ENCODE measurements around the gene IST1. TPM values are rescaled to one million over a fixed set of nuclear protein-coding genes. Genes with fewer than 3 reads are reported as not detected.

The IST1 gene
- total RNA-seq, 1 donor from 2014 or later: 189 TPM

- ATAC-seq (no peak), DNase-seq (ENCODE audit: low spot score) (no peak)
- intact Hi-C loops (cut with DNase I): no loop called here
Measured at GRCh38 chr16:71945616-71946015, 50.3 kb downstream of the IST1 start.

GRCh38 chr16:71952825-71953224, 57.5 kb downstream of the IST1 start:
- DNase-seq (ENCODE audit: low spot score): no peak
- no peak for ATAC-seq
- intact Hi-C loops (cut with DNase I): no loop called here

GRCh38 chr16:71954180-71954579, 58.8 kb downstream of the IST1 start:
- no peak for ATAC-seq
- intact Hi-C loops (cut with DNase I): no loop called here
- DNase-seq (ENCODE audit: low spot score): no peak

GRCh38 chr16:71954699-71955195, 59.4 kb downstream of the IST1 start:
- ATAC-seq (no peak), DNase-seq (ENCODE audit: low spot score) (no peak)
- intact Hi-C loops (cut with DNase I): no loop called here

GRCh38 chr16:71956486-71956885, 61.2 kb downstream of the IST1 start:
- ATAC-seq (no peak), DNase-seq (ENCODE audit: low spot score) (no peak)
- intact Hi-C loops (cut with DNase I): no loop called here

GRCh38 chr16:71961066-71962039, 66.0 kb downstream of the IST1 start:
- ATAC-seq: peak; percentile 98
- DNase-seq (ENCODE audit: low spot score): peak; percentile 89
- intact Hi-C loops (cut with DNase I): no loop called here

- ATAC-seq (no peak), DNase-seq (ENCODE audit: low spot score) (no peak)
- intact Hi-C loops (cut with DNase I): no loop called here
Measured at GRCh38 chr16:71963125-71963875, 68.0 kb downstream of the IST1 start.

GRCh38 chr16:71965223-71965622, 69.9 kb downstream of the IST1 start:
- DNase-seq (ENCODE audit: low spot score): no peak
- ATAC-seq: no peak
- intact Hi-C loops (cut with DNase I): no loop called here

GRCh38 chr16:71966932-71967331, 71.6 kb downstream of the IST1 start:
- intact Hi-C loops (cut with DNase I): no loop called here
- ATAC-seq (no peak), DNase-seq (ENCODE audit: low spot score) (no peak)

- intact Hi-C loops (cut with DNase I): no loop called here
- no peak for DNase-seq (ENCODE audit: low spot score)
- no peak for ATAC-seq
Measured at GRCh38 chr16:71969353-71969752, 74.0 kb downstream of the IST1 start.

- ATAC-seq: no peak
- no peak for DNase-seq (ENCODE audit: low spot score)
- intact Hi-C loops (cut with DNase I): no loop called here
Measured at GRCh38 chr16:71971571-71971970, 76.2 kb downstream of the IST1 start.

- intact Hi-C loops (cut with DNase I): no loop called here
- no peak for DNase-seq (ENCODE audit: low spot score)
- no peak for ATAC-seq
Measured at GRCh38 chr16:71972356-71972755, 77.0 kb downstream of the IST1 start.

- DNase-seq (ENCODE audit: low spot score) (no peak), ATAC-seq (no peak)
- intact Hi-C loops (cut with DNase I): no loop called here
Measured at GRCh38 chr16:71973001-71973400, 77.7 kb downstream of the IST1 start.

GRCh38 chr16:71974068-71974818, 78.9 kb downstream of the IST1 start:
- DNase-seq (ENCODE audit: low spot score): no peak
- intact Hi-C loops (cut with DNase I): no loop called here
- no peak for ATAC-seq

Other genes with a start within 250 kb of the IST1 start
- gene PHLPP2, start 170.8 kb upstream of the IST1 start, total RNA-seq: 22.5 TPM
- 92.1 TPM for gene AP1G1, start 86.7 kb upstream of the IST1 start, total RNA-seq
- 34.4 TPM for gene ATXN1L, start 49.6 kb upstream of the IST1 start, total RNA-seq
- 6.7 TPM for gene ZNF821, start 11.3 kb upstream of the IST1 start, total RNA-seq
- gene PKD1L3, start 104.9 kb downstream of the IST1 start, total RNA-seq: 0.40 TPM
- gene DHODH, start 113.2 kb downstream of the IST1 start, total RNA-seq: 8.1 TPM
- 35.4 TPM for gene HP, start 159.0 kb downstream of the IST1 start, total RNA-seq
- 3.0 TPM for gene HPR, start 167.7 kb downstream of the IST1 start, total RNA-seq
- gene TXNL4B, start 198.1 kb downstream of the IST1 start, total RNA-seq: 18.8 TPM
- 68.6 TPM for gene DHX38, start 198.3 kb downstream of the IST1 start, total RNA-seq

Data from sciatic nerve (tissue), 2 donors.